Left ventricle myocardium inferior (tissue), 1 donor: Measurements from ENCODE around the gene OLFML3. TPM values are rescaled to one million over a fixed set of nuclear protein-coding genes. Genes with fewer than 3 reads are reported as not detected.

ENCODE experiments used
- DNase-seq: peaks from one replicate; pipeline ENCODE4 v3.0.0-alpha.2; 2020
- H3K27ac ChIP-seq: fragments of 200-600 bp; replicated peaks from 2 replicates; pipeline ENCODE4 v1.8.0; 2021
- H3K27me3 ChIP-seq: fragments of 200-600 bp; 2 replicates; pipeline ENCODE4 v1.8.0; 2021; ENCODE audit warnings: low read depth
- H3K36me3 ChIP-seq: fragments of 200-600 bp; 2 replicates; pipeline ENCODE4 v1.8.0; 2021
- H3K4me1 ChIP-seq: fragments of 200-600 bp; 2 replicates; pipeline ENCODE4 v1.8.0; 2021
- H3K4me3 ChIP-seq: fragments of 200-600 bp; 2 replicates; pipeline ENCODE4 v1.8.0; 2021; ENCODE audit warnings: mild to moderate bottlenecking, moderate library complexity
- H3K9me3 ChIP-seq: fragments of 200-600 bp; replicated peaks from 2 replicates; pipeline ENCODE4 v1.8.0; 2021
- CTCF ChIP-seq: fragments of 200-600 bp; IDR thresholded peaks from 2 replicates; pipeline ENCODE4 v1.8.0; 2021; ENCODE audit warnings: antibody characterized with exemption, mild to moderate bottlenecking, borderline replicate concordance
- intact Hi-C: fragments of 100-400 bp; cut with micrococcal nuclease; formaldehyde crosslinking; loops from one replicate; pipeline ENCODE4 v1.11.0; 2022
- total RNA-seq: library from RNA; stranded (reverse); fragmentation: NEBNext Ultra II Directional; extraction: Animal tissue kit (Norgen Biotek cat#: 25700); gene quantifications from one replicate; pipeline ENCODE4 v1.2.1, GENCODE V29; 2021
- donor health status: DM: no; HTN: yes; CAD: no; lungs with severe emphysema.

OLFML3 gene
- total RNA-seq, 1 donor from 2014 or later, result 14.3 TPM

- H3K27ac ChIP-seq, result no peak overlapping the region
- H3K27me3 ChIP-seq, result peaks cover 11% of the 10 kb centered on the region
- H3K4me1 ChIP-seq, result no peaks in the 10 kb centered on the region
- H3K9me3 ChIP-seq, result no peaks in the 10 kb centered on the region
- no peak overlapping the region for H3K4me3 ChIP-seq
- no peak for DNase-seq
- no peaks in the 10 kb centered on the region for H3K36me3 ChIP-seq
- intact Hi-C loops, result no loop called here
- TF ChIP-seq CTCF, result no peak
Observed at GRCh38 chr1:114022877-114023276, 43.6 kb downstream of the OLFML3 start.

GRCh38 chr1:114023377-114023776 is 44.1 kb downstream of the OLFML3 start:
- Histone ChIP-seq H3K36me3 (no peaks in the 10 kb centered on the region), H3K27ac (no peak overlapping the region), H3K4me3 (no peak overlapping the region), H3K27me3 (peaks cover 13% of the 10 kb centered on the region), H3K9me3 (no peaks in the 10 kb centered on the region), H3K4me1 (no peaks in the 10 kb centered on the region)
- TF ChIP-seq CTCF, result no peak
- intact Hi-C loops, result no loop called here
- no peak for DNase-seq

GRCh38 chr1:114024049-114024448 is 44.8 kb downstream of the OLFML3 start:
- no peak overlapping the region for H3K4me3 ChIP-seq
- intact Hi-C loops, result no loop called here
- no peak overlapping the region for H3K27ac ChIP-seq
- no peak for DNase-seq
- H3K9me3 ChIP-seq, result no peaks in the 10 kb centered on the region
- H3K4me1 ChIP-seq, result no peaks in the 10 kb centered on the region
- no peaks in the 10 kb centered on the region for H3K36me3 ChIP-seq
- TF ChIP-seq CTCF, result no peak
- peaks cover 18% of the 10 kb centered on the region for H3K27me3 ChIP-seq

- Histone ChIP-seq H3K27me3 (peaks cover 11% of the 10 kb centered on the region), H3K4me1 (no peaks in the 10 kb centered on the region), H3K27ac (no peak overlapping the region), H3K9me3 (no peaks in the 10 kb centered on the region), H3K36me3 (no peaks in the 10 kb centered on the region), H3K4me3 (no peak overlapping the region)
- TF ChIP-seq CTCF, result no peak
- intact Hi-C loops, result loop anchor here (2.0 kb wide), 1 partner anchor 57 kb away; no protein-coding TSS in a partner anchor
- DNase-seq, result no peak
Observed at GRCh38 chr1:114025609-114026401, 46.5 kb downstream of the OLFML3 start.

- TF ChIP-seq CTCF, result no peak
- Histone ChIP-seq H3K27me3 (peaks cover 11% of the 10 kb centered on the region), H3K9me3 (no peaks in the 10 kb centered on the region), H3K4me3 (no peak overlapping the region), H3K27ac (no peak overlapping the region), H3K4me1 (no peaks in the 10 kb centered on the region), H3K36me3 (no peaks in the 10 kb centered on the region)
- intact Hi-C loops, result loop anchor here (2.0 kb wide), 1 partner anchor 56 kb away; no protein-coding TSS in a partner anchor
- no peak for DNase-seq
Observed at GRCh38 chr1:114026797-114027196, 47.5 kb downstream of the OLFML3 start.

Other genes with a start within 250 kb of the OLFML3 start
- gene PHTF1, start 220.0 kb upstream of the OLFML3 start, total RNA-seq, result 10.7 TPM
- 7.6 TPM for gene RSBN1, start 167.0 kb upstream of the OLFML3 start, total RNA-seq
- gene PTPN22, start 107.8 kb upstream of the OLFML3 start, total RNA-seq, result 0.44 TPM
- not detected for gene BCL2L15, start 91.9 kb upstream of the OLFML3 start, total RNA-seq
- 11.8 TPM for gene AP4B1, start 74.7 kb upstream of the OLFML3 start, total RNA-seq
- 2.1 TPM for gene DCLRE1B, start 74.1 kb upstream of the OLFML3 start, total RNA-seq
- 52.2 TPM for gene HIPK1, start 50.1 kb upstream of the OLFML3 start, total RNA-seq
- gene SYT6, start 174.4 kb downstream of the OLFML3 start, total RNA-seq, result not detected